GM18502 (cell line): ENCODE results near the gene YDJC.
"Not testable (repeated sequence)": the region's sequence is repeated elsewhere in the genome, so short reads cannot be mapped to it uniquely, and the experiment has no call there.

Experiments used
- ATAC-seq: cut with Tn5 transposase; IDR thresholded peaks from one replicate; pipeline ENCODE4 v1.9.1; 2021; ENCODE audit warnings: mild to moderate bottlenecking; ENCODE audit not compliant: unreplicated experiment, poor library complexity

The YDJC gene

GRCh38 chr22:21582801-21583740 is 46.8 kb downstream of the YDJC start:
- ATAC-seq = no peak

- ATAC-seq = not testable (repeated sequence)
These were observed 48.7 kb downstream of the YDJC start for GRCh38 chr22:21581009-21581713.

DNA sequence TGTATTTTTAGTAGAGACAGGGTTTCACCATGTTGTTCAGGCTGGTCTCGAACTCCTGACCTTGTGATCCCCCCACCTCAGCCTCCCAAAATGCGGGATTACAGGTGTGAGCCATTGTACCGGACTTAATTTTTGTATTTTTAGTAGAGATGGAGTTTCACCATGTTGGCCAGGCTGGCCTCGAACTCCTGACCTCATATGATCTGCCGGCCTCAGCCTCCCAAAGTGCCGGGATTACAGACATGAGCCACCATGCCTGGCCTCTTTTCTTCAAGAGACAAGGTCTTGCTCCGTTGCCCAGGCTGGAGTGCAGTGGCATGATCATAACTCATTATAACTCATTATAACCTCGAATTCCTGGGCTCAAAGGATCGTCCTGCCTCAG is 49.2 kb downstream of the YDJC start:
- not testable (repeated sequence) for ATAC-seq

DNA sequence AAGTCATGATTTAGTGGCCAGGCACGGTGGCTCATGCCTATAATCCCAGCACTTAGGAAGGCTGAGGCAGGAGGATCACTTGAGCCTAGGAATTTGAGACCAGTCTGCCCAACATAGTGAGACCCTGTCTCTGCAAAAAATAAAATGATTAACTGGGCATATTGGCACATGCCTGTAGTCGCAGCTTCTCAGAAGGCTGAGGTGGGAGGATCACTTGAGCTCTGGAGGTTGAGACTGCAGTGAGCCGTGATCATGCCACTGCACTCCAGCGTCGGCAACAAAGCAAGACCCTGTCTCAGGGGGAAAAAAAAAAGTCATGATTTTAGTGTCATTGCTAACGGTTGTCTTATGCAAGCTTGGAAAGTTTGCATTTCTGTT is 50.4 kb downstream of the YDJC start:
- no peak for ATAC-seq
